Hepatic stellate cell (primary cell): ENCODE results near the gene P3H2.

Experiments used
- DNase-seq: peaks from one replicate; pipeline ENCODE4 v3.0.0; 2011; ENCODE audit warnings: low spot score

Gene P3H2

GRCh38 chr3:190013943-190014924 lies 106.5 kb downstream of the P3H2 start:
- DNase-seq: no peak

- DNase-seq: no peak
These were observed 107.9 kb downstream of the P3H2 start for GRCh38 chr3:190012784-190013183.

GRCh38 chr3:190012314-190012782 lies 108.3 kb downstream of the P3H2 start:
- DNase-seq: no peak

- DNase-seq: no peak
These were observed 110.2 kb downstream of the P3H2 start for GRCh38 chr3:190010486-190010885.

GRCh38 chr3:190009614-190010013 lies 111.1 kb downstream of the P3H2 start:
- DNase-seq: no peak

- no peak for DNase-seq
These were observed 112.3 kb downstream of the P3H2 start for GRCh38 chr3:190008432-190008831.

- DNase-seq: no peak
These were observed 115.2 kb downstream of the P3H2 start for GRCh38 chr3:190005343-190006113.

GRCh38 chr3:190004656-190005055 lies 116.0 kb downstream of the P3H2 start:
- no peak for DNase-seq

GRCh38 chr3:190003681-190004123 lies 117.0 kb downstream of the P3H2 start:
- DNase-seq: peak; percentile 50

- DNase-seq: no peak
These were observed 117.6 kb downstream of the P3H2 start for GRCh38 chr3:190003068-190003467.

GRCh38 chr3:190001426-190001825 lies 119.3 kb downstream of the P3H2 start:
- DNase-seq: no peak

- DNase-seq: no peak
These were observed 119.9 kb downstream of the P3H2 start for GRCh38 chr3:190000861-190001196.

- DNase-seq: no peak
These were observed 120.4 kb downstream of the P3H2 start for GRCh38 chr3:190000187-190000860.

GRCh38 chr3:189999718-190000117 lies 121.0 kb downstream of the P3H2 start:
- no peak for DNase-seq

GRCh38 chr3:189995129-189995528 lies 125.6 kb downstream of the P3H2 start:
- DNase-seq: no peak

GRCh38 chr3:189990826-189991225 lies 129.9 kb downstream of the P3H2 start:
- no peak for DNase-seq

- no peak for DNase-seq
These were observed 131.8 kb downstream of the P3H2 start for GRCh38 chr3:189988854-189989253.

GRCh38 chr3:189988322-189988721 lies 132.4 kb downstream of the P3H2 start:
- DNase-seq: no peak

GRCh38 chr3:189985948-189986347 lies 134.7 kb downstream of the P3H2 start:
- no peak for DNase-seq

- no peak for DNase-seq
These were observed 137.1 kb downstream of the P3H2 start for GRCh38 chr3:189983612-189984011.

GRCh38 chr3:189982321-189982945 lies 138.3 kb downstream of the P3H2 start:
- no peak for DNase-seq

GRCh38 chr3:189981668-189982067 lies 139.0 kb downstream of the P3H2 start:
- peak; percentile 54 for DNase-seq
